Right lobe of liver (tissue), 6 donors: Measurements from ENCODE around the gene GRN. TPM values are rescaled to one million over a fixed set of nuclear protein-coding genes. Genes with fewer than 3 reads are reported as not detected.

Experiments used
- ATAC-seq, 4 donors: fragments of 200-7000 bp; cut with Tn5 transposase; one replicate each; pipeline ENCODE4 v1.9.1; 2020; ENCODE audit warnings: mild to moderate bottlenecking in 4 of 4, moderate library complexity in 4 of 4
- DNase-seq, 3 donors: peaks; one replicate each; pipeline ENCODE4 v3.0.0-alpha.2; 2020
- H3K27ac ChIP-seq, 3 donors: fragments of 200-600 bp; one replicate each; pipeline ENCODE4 v1.8.0; 2022
- H3K27me3 ChIP-seq, 2 donors: fragments of 200-600 bp; one replicate each; pipeline ENCODE4 v1.8.0; 2022
- H3K36me3 ChIP-seq, 4 donors: fragments of 200-600 bp; sonication (generic) in 1 of 4; one replicate each; pipeline versions ENCODE4 v1.5.1 to v1.8.0; 2017 to 2022; ENCODE audit warnings: control low read depth in 1 of 4
- H3K4me1 ChIP-seq, 4 donors: fragments of 200-600 bp; sonication (generic) in 1 of 4; one replicate each; pipeline versions ENCODE4 v1.5.1 to v1.8.0; 2017 to 2022; ENCODE audit warnings: control low read depth in 1 of 4
- H3K4me3 ChIP-seq, 3 donors: fragments of 200-600 bp; one replicate each; pipeline ENCODE4 v1.8.0; 2022
- H3K9me3 ChIP-seq, 4 donors: fragments of 200-600 bp; sonication (generic) in 1 of 4; one replicate each; pipeline versions ENCODE4 v1.5.1 to v1.8.0; 2017 to 2022; ENCODE audit warnings: control low read depth in 1 of 4
- CTCF ChIP-seq, 4 donors: fragments of 200-600 bp in 3 of 4; fragments of 450-650 bp in 1 of 4; IDR thresholded peaks; one replicate each; pipeline versions ENCODE4 v1.5.1 to v1.8.0; 2016 to 2022; ENCODE audit warnings: antibody characterized with exemption in 4 of 4, mild to moderate bottlenecking in 2 of 4
- POLR2A ChIP-seq: fragments of 450-650 bp; IDR thresholded peaks from one replicate; pipeline ENCODE4 v1.6.1; 2017; ENCODE audit warnings: antibody characterized with exemption, mild to moderate bottlenecking
- WGBS: methylation state at CpG from one replicate; pipeline ENCODE4 v1.1.6; 2018; ENCODE audit warnings: low coverage, low lambda C conversion rate; ENCODE audit not compliant: insufficient coverage; ENCODE audit errors: missing lambda C conversion rate; 5-methylcytosine and 5-hydroxymethylcytosine counted together
- intact Hi-C, 2 donors: fragments of 100-400 bp; cut with DNase I; formaldehyde crosslinking; loops; one replicate each; pipeline versions ENCODE4 v1.11.2 to v1.14.1; 2022
- total RNA-seq, 6 experiments: library from RNA; depleted of rRNA in 2 of 6; stranded (reverse); fragments of >200 nt in 2 of 6; fragmentation: NEBNext Ultra II Directional in 3 of 6; extraction: Animal tissue kit (Norgen Biotek cat#: 25700) in 3 of 6; gene quantifications; one replicate each; pipeline versions ENCODE4 v1.1.0 to v1.2.4, GENCODE V29; 2016 to 2023
- donor health status: DM: no; HTN: yes; CAD: no.
- donor health status: DM: no; HTN: no; CAD: no.
- donor health status: DM: no; HTN: no; CAD: no.
- donor health status: DM: no; HTN: yes; CAD: no.
- donor health status: DM: no; HTN: yes; CAD: no.

The GRN gene
- total RNA-seq, 6 experiments from 2014 or later: 84.5 to 230 (median 150) TPM

GRCh38 chr17:44354582-44355561 is 9.8 kb downstream of the GRN start:
- Histone ChIP-seq H3K9me3 (no peaks in the 10 kb centered on the region), H3K27ac (no peak overlapping the region), H3K27me3 (no peaks in the 10 kb centered on the region), H3K4me3 (no peak overlapping the region), H3K36me3 (peaks cover 0 to 22% (median 10%) of the 10 kb centered on the region in 4 donors), H3K4me1 (no peaks in the 10 kb centered on the region)
- 27% methylated on average over 5 of the region's 77 CpGs for WGBS
- no peak for ATAC-seq
- DNase-seq: peak in 1 of 3 donors; percentile 53
- intact Hi-C loops: loop anchor here in 1 of 2 donors (10.0 kb wide), 1 partner anchor 140 kb away; the partner anchor contains the start of gene UBTF
- TF ChIP-seq POLR2A (no peak), CTCF (IDR thresholded peaks at IDR 0.05) (peak in 2 of 4 donors; percentile 19 to 33)

- no CpG with 5 or more reads among the region's 17 CpGs for WGBS
- ATAC-seq (no peak), DNase-seq (no peak)
- no peak for TF ChIP-seq POLR2A
- TF ChIP-seq CTCF (IDR thresholded peaks at IDR 0.05): no peak
- Histone ChIP-seq H3K4me3 (no peak overlapping the region), H3K9me3 (no peaks in the 10 kb centered on the region), H3K4me1 (no peaks in the 10 kb centered on the region), H3K36me3 (peaks cover 0 to 19% (median 10%) of the 10 kb centered on the region in 4 donors), H3K27ac (no peak overlapping the region), H3K27me3 (no peaks in the 10 kb centered on the region)
- intact Hi-C loops: loop anchor here in 1 of 2 donors (10.0 kb wide), 1 partner anchor 141 kb away; the partner anchor contains the start of gene UBTF
Observed at GRCh38 chr17:44355642-44356099, 10.6 kb downstream of the GRN start.

DNA sequence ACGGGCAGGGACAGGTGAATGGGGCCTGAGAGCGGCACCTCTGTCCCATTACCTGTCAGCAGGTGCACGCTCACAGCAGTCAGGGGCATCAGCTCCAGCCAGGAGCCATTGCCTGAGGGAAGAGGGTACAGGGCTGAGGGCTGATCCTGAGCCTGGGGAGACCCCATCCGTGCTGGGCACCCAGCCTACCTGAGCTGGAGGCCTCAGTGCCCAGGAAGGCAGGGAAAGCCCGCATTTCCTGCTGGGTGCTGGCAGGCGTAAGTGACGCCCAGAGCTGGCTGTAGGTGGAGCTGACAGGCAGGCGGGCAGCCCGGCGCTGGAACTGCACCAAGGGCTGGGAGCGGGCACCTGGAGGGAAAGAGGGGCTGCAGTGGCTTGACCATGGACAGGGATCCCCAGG is 11.1 kb downstream of the GRN start:
- no peak for DNase-seq
- intact Hi-C loops: loop anchor here in 1 of 2 donors (10.0 kb wide), 1 partner anchor 141 kb away; the partner anchor contains the start of gene UBTF
- no peak overlapping the region for H3K4me3 ChIP-seq
- H3K9me3 ChIP-seq: no peaks in the 10 kb centered on the region
- no peak overlapping the region for H3K27ac ChIP-seq
- H3K27me3 ChIP-seq: no peaks in the 10 kb centered on the region
- H3K4me1 ChIP-seq: no peaks in the 10 kb centered on the region
- no peak for TF ChIP-seq POLR2A
- TF ChIP-seq CTCF (IDR thresholded peaks at IDR 0.05): no peak
- H3K36me3 ChIP-seq: peaks cover 0 to 13% (median 8%) of the 10 kb centered on the region in 4 donors
- no peak for ATAC-seq
- 96% methylated on average over 4 of the region's 11 CpGs for WGBS

GRCh38 chr17:44358066-44358465 is 13.0 kb downstream of the GRN start:
- TF ChIP-seq POLR2A (no peak), CTCF (IDR thresholded peaks at IDR 0.05) (no peak)
- no peak overlapping the region for H3K27ac ChIP-seq
- intact Hi-C loops: loop anchor here in 1 of 2 donors (10.0 kb wide), 1 partner anchor 143 kb away; the partner anchor contains the start of gene UBTF
- no peaks in the 10 kb centered on the region for H3K27me3 ChIP-seq
- H3K4me3 ChIP-seq: no peak overlapping the region
- WGBS: 78% methylated on average over 9 of the region's 9 CpGs
- H3K36me3 ChIP-seq: no peaks in the 10 kb centered on the region
- H3K4me1 ChIP-seq: peaks cover 0 to 1% (median 0%) of the 10 kb centered on the region in 4 donors
- ATAC-seq: no peak
- no peak for DNase-seq
- no peaks in the 10 kb centered on the region for H3K9me3 ChIP-seq
